ENCODE data around the gene FAM72A. TPM values are rescaled to one million over a fixed set of nuclear protein-coding genes. Genes with fewer than 3 reads are reported as not detected.

The FAM72A gene
- total and polyA plus RNA-seq, 11 donors = 0.22 to 5.8 (median 0.65) TPM; not detected in 2

DNA sequence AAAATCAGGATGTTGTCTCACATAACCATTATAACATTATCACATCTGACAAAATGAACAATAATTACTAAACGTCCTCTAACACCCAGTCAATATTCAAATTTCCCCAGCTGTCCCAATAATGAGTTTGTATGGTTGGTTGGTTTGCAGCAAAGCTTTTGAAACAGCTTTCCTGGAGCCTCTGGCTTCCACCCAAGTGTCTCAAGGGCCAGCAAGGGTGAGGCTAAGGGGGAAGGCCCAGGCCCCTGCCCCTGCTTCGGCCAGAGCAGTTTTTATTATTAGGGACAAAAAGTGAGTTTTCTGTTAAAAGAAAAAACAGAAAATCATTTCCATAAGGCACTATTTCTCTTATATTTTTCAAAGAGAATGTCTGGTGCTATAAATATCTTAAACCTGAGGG lies 66.4 kb downstream of the FAM72A start:
- Histone ChIP-seq H3K9me3 (no peaks in the 10 kb centered on the region), H3K4me1 (peaks cover 0 to 4% (median 0%) of the 10 kb centered on the region in 12 donors), H3K27ac (no peak overlapping the region), H3K27me3 (peaks cover 0 to 3% (median 0%) of the 10 kb centered on the region in 9 donors), H3K36me3 (no peaks in the 10 kb centered on the region), H3K4me3 (no peak overlapping the region)
- ATAC-seq (no peak), DNase-seq (no peak)
- intact Hi-C loops (cut with DNase I) = no loop called here
- WGBS, 4 donors = 37 to 42% (median 40%) methylated on average over 2 of the region's 2 CpGs
- no peak for TF ChIP-seq POLR2A (IDR thresholded peaks at IDR 0.05)
- TF ChIP-seq, protein P1, sequence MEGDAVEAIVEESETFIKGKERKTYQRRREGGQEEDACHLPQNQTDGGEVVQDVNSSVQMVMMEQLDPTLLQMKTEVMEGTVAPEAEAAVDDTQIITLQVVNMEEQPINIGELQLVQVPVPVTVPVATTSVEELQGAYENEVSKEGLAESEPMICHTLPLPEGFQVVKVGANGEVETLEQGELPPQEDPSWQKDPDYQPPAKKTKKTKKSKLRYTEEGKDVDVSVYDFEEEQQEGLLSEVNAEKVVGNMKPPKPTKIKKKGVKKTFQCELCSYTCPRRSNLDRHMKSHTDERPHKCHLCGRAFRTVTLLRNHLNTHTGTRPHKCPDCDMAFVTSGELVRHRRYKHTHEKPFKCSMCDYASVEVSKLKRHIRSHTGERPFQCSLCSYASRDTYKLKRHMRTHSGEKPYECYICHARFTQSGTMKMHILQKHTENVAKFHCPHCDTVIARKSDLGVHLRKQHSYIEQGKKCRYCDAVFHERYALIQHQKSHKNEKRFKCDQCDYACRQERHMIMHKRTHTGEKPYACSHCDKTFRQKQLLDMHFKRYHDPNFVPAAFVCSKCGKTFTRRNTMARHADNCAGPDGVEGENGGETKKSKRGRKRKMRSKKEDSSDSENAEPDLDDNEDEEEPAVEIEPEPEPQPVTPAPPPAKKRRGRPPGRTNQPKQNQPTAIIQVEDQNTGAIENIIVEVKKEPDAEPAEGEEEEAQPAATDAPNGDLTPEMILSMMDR (IDR thresholded peaks at IDR 0.05) = no peak

Other genes with a start within 250 kb of the FAM72A start
- gene RAB7B, start 199.4 kb downstream of the FAM72A start, total RNA-seq = 10 to 100 TPM in 1 of 9 donors, 1 to 10 TPM in 6, under 1 TPM in 2; 0.31 to 11.1 (median 1.5) TPM
- under 1 TPM; 0.65 to 0.83 TPM for gene RAB7B, start 199.4 kb downstream of the FAM72A start, polyA plus RNA-seq
- 1 to 10 TPM in 1 of 9 donors, not detected in 8; 2.2 TPM for gene CTSE, start 178.9 kb downstream of the FAM72A start, total RNA-seq
- not detected for gene CTSE, start 178.9 kb downstream of the FAM72A start, polyA plus RNA-seq
- gene RHEX, start 149.7 kb downstream of the FAM72A start, total RNA-seq = under 1 TPM in 5 of 9 donors, not detected in 4; 0.16 to 0.60 (median 0.40) TPM
- gene RHEX, start 149.7 kb downstream of the FAM72A start, polyA plus RNA-seq = under 1 TPM in 1 of 2 donors, not detected in 1; 0.36 TPM
- gene AVPR1B, start 85.5 kb downstream of the FAM72A start, total RNA-seq = not detected
- not detected for gene AVPR1B, start 85.5 kb downstream of the FAM72A start, polyA plus RNA-seq
- 10 to 100 TPM; 11.2 to 56.3 (median 17.7) TPM for gene SRGAP2, start 702 bp upstream of the FAM72A start, total RNA-seq
- 10 to 100 TPM in 1 of 2 donors, 1 to 10 TPM in 1; 8.8 to 11.0 TPM for gene SRGAP2, start 702 bp upstream of the FAM72A start, polyA plus RNA-seq